Activated T-helper 1 cell treated with anti-CD3 and anti-CD28 coated beads, Interleukin-12 subunit alpha, Interleukin-12 subunit beta, Interleukin-2, Interleukin-4 antibody, amounts not matched to agents 30 ng/mL and 10 ng/mL and 1 ng/mL, durations not matched to agents 14 hours and 24 hours and 36 hours (primary cell): ENCODE data around the gene PF4V1. TPM values are rescaled to one million over a fixed set of nuclear protein-coding genes. Genes with fewer than 3 reads are reported as not detected.
"Not testable (repeated sequence)": the region's sequence is repeated elsewhere in the genome, so short reads cannot be mapped to it uniquely, and the experiment has no call there.

Source experiments
- DNase-seq: peaks from one replicate; pipeline ENCODE4 v3.0.0; 2021; ENCODE audit warnings: low spot score
- H3K27ac Mint-ChIP-seq: one replicate; pipeline ENCODE4 v1.8.0; 2021; ENCODE audit warnings: mild to moderate bottlenecking, mixed read lengths
- H3K27me3 Mint-ChIP-seq: one replicate; pipeline ENCODE4 v1.8.0; 2022; ENCODE audit warnings: mild to moderate bottlenecking, moderate library complexity, mixed read lengths; ENCODE audit not compliant: insufficient read depth
- H3K36me3 Mint-ChIP-seq: one replicate; pipeline ENCODE4 v1.8.0; 2021; ENCODE audit warnings: low read depth, mixed read lengths
- H3K4me1 Mint-ChIP-seq: one replicate; pipeline ENCODE4 v1.8.0; 2021; ENCODE audit warnings: low read depth, mixed read lengths
- H3K4me3 Mint-ChIP-seq: one replicate; pipeline ENCODE4 v1.8.0; 2021; ENCODE audit warnings: mild to moderate bottlenecking, moderate library complexity, mixed read lengths
- H3K9me3 Mint-ChIP-seq: one replicate; pipeline ENCODE4 v1.8.0; 2021; ENCODE audit warnings: mixed read lengths
- intact Hi-C: fragments of 100-400 bp; cut with micrococcal nuclease; formaldehyde crosslinking; loops from one replicate; pipeline ENCODE4 v1.15.1; 2024
- total RNA-seq: library from RNA; stranded (reverse); gene quantifications from 2 replicates; pipeline ENCODE4 v1.2.3, GENCODE V29; 2022

PF4V1 gene
- total RNA-seq, 1 donor from 2014 or later = not detected

GRCh38 chr4:73891326-73891725 lies 38.2 kb downstream of the PF4V1 start:
- intact Hi-C loops = no loop called here
- no peaks in the 10 kb centered on the region for H3K4me1 Mint-ChIP-seq
- peaks cover under 1% of the 10 kb centered on the region for H3K27me3 Mint-ChIP-seq
- H3K4me3 Mint-ChIP-seq = no peak overlapping the region
- no peaks in the 10 kb centered on the region for H3K36me3 Mint-ChIP-seq
- H3K27ac Mint-ChIP-seq = no peak overlapping the region
- no peak for DNase-seq
- no peaks in the 10 kb centered on the region for H3K9me3 Mint-ChIP-seq

GRCh38 chr4:73891739-73892405 lies 38.8 kb downstream of the PF4V1 start:
- Mint-ChIP-seq H3K4me3 (no peak overlapping the region), H3K27me3 (no peaks in the 10 kb centered on the region), H3K36me3 (no peaks in the 10 kb centered on the region), H3K9me3 (no peaks in the 10 kb centered on the region), H3K27ac (no peak overlapping the region), H3K4me1 (no peaks in the 10 kb centered on the region)
- intact Hi-C loops = no loop called here
- no peak for DNase-seq

- intact Hi-C loops = no loop called here
- Mint-ChIP-seq H3K27me3 (no peaks in the 10 kb centered on the region), H3K9me3 (no peaks in the 10 kb centered on the region), H3K36me3 (no peaks in the 10 kb centered on the region), H3K4me1 (no peaks in the 10 kb centered on the region), H3K27ac (no peak overlapping the region), H3K4me3 (no peak overlapping the region)
- DNase-seq = no peak
These were observed 39.9 kb downstream of the PF4V1 start for GRCh38 chr4:73892966-73893365.

- no peaks in the 10 kb centered on the region for H3K9me3 Mint-ChIP-seq
- no peaks in the 10 kb centered on the region for H3K36me3 Mint-ChIP-seq
- intact Hi-C loops = no loop called here
- H3K27ac Mint-ChIP-seq = no peak overlapping the region
- H3K4me1 Mint-ChIP-seq = no peaks in the 10 kb centered on the region
- no peak for DNase-seq
- no peaks in the 10 kb centered on the region for H3K27me3 Mint-ChIP-seq
- H3K4me3 Mint-ChIP-seq = no peak overlapping the region
These were observed 40.9 kb downstream of the PF4V1 start for GRCh38 chr4:73894001-73894400.

- H3K4me3 Mint-ChIP-seq = no peak overlapping the region
- no peaks in the 10 kb centered on the region for H3K27me3 Mint-ChIP-seq
These were observed 42.4 kb downstream of the PF4V1 start for GRCh38 chr4:73895201-73896175.

GRCh38 chr4:73896416-73896815 lies 43.3 kb downstream of the PF4V1 start:
- H3K4me3 Mint-ChIP-seq = no peak overlapping the region
- H3K4me1 Mint-ChIP-seq = no peaks in the 10 kb centered on the region
- no peaks in the 10 kb centered on the region for H3K9me3 Mint-ChIP-seq
- H3K27ac Mint-ChIP-seq = no peak overlapping the region
- H3K36me3 Mint-ChIP-seq = no peaks in the 10 kb centered on the region
- intact Hi-C loops = no loop called here
- no peak for DNase-seq
- H3K27me3 Mint-ChIP-seq = no peaks in the 10 kb centered on the region

More at GRCh38 chr4:73895201-73896175, 42.4 kb downstream of the PF4V1 start:
- Mint-ChIP-seq H3K4me1 (no peaks in the 10 kb centered on the region), H3K36me3 (no peaks in the 10 kb centered on the region), H3K27ac (no peak overlapping the region), H3K9me3 (no peaks in the 10 kb centered on the region)
- DNase-seq = no peak
- intact Hi-C loops = no loop called here

- intact Hi-C loops = no loop called here
- Mint-ChIP-seq H3K4me1 (no peaks in the 10 kb centered on the region), H3K36me3 (no peaks in the 10 kb centered on the region), H3K27me3 (no peaks in the 10 kb centered on the region), H3K4me3 (no peak overlapping the region), H3K9me3 (no peaks in the 10 kb centered on the region), H3K27ac (no peak overlapping the region)
- no peak for DNase-seq
These were observed 44.5 kb downstream of the PF4V1 start for GRCh38 chr4:73897380-73898136.

GRCh38 chr4:73899338-73899737 lies 46.2 kb downstream of the PF4V1 start:
- H3K4me3 Mint-ChIP-seq, H3K27me3 Mint-ChIP-seq, H3K9me3 Mint-ChIP-seq, DNase-seq, intact Hi-C loops, H3K36me3 Mint-ChIP-seq, H3K4me1 Mint-ChIP-seq, H3K27ac Mint-ChIP-seq: not testable (repeated sequence)

GRCh38 chr4:73901031-73901430 lies 47.9 kb downstream of the PF4V1 start:
- H3K4me3 Mint-ChIP-seq = no peak overlapping the region
- H3K27ac Mint-ChIP-seq = no peak overlapping the region
- intact Hi-C loops = no loop called here
- no peaks in the 10 kb centered on the region for H3K9me3 Mint-ChIP-seq
- no peaks in the 10 kb centered on the region for H3K27me3 Mint-ChIP-seq
- H3K36me3 Mint-ChIP-seq = no peaks in the 10 kb centered on the region
- H3K4me1 Mint-ChIP-seq = no peaks in the 10 kb centered on the region
- DNase-seq = no peak

GRCh38 chr4:73902038-73902637 lies 49.0 kb downstream of the PF4V1 start:
- no peak overlapping the region for H3K4me3 Mint-ChIP-seq
- H3K36me3 Mint-ChIP-seq = no peaks in the 10 kb centered on the region
- no peaks in the 10 kb centered on the region for H3K9me3 Mint-ChIP-seq
- DNase-seq = no peak
- intact Hi-C loops = no loop called here
- no peaks in the 10 kb centered on the region for H3K27me3 Mint-ChIP-seq
- H3K27ac Mint-ChIP-seq = no peak overlapping the region
- no peaks in the 10 kb centered on the region for H3K4me1 Mint-ChIP-seq

GRCh38 chr4:73902817-73903547 lies 49.9 kb downstream of the PF4V1 start:
- Mint-ChIP-seq H3K9me3 (no peaks in the 10 kb centered on the region), H3K27me3 (no peaks in the 10 kb centered on the region), H3K4me3 (no peak overlapping the region), H3K36me3 (no peaks in the 10 kb centered on the region), H3K4me1 (no peaks in the 10 kb centered on the region), H3K27ac (no peak overlapping the region)
- no peak for DNase-seq
- intact Hi-C loops = no loop called here
